T-cell (primary cell): ENCODE data around the gene INTS1. TPM values are rescaled to one million over a fixed set of nuclear protein-coding genes. Genes with fewer than 3 reads are reported as not detected.

Experiments used
- ATAC-seq, 4 experiments: fragments of 200-7000 bp in 3 of 4; fragments of 150-1000 bp in 1 of 4; cut with Tn5 transposase; replicated peaks in 1 of 4; 1 replicate in 3 of 4; 2 replicates in 1 of 4; pipeline ENCODE4 v1.10.0; 2021; ENCODE audit warnings: moderate library complexity in 3 of 4, mild to moderate bottlenecking in 2 of 4, moderate number of reproducible peaks in 1 of 4
- CTCF ChIA-PET, 2 donors: fragments of 300-600 bp; sonication (Branson Sonifier 250); formaldehyde crosslinking; loops; one replicate each; lab custom pipeline; 2022; ENCODE audit warnings: antibody characterized with exemption in 2 of 2; lab: Charles Lee
- POLR2A ChIA-PET, 2 donors: fragments of 300-600 bp; sonication (Branson Sonifier 250); formaldehyde crosslinking; loops; one replicate each; lab custom pipeline; 2022; ENCODE audit warnings: antibody characterized with exemption in 2 of 2; lab: Charles Lee
- DNase-seq, 35 experiments: peaks; one replicate each; pipeline versions ENCODE4 v3.0.0 to v3.0.0-alpha.2; 2013 to 2023
- H3K27ac ChIP-seq: one replicate; pipeline ENCODE4 v1.5.1; 2013; ENCODE audit warnings: low read length
- H3K27me3 ChIP-seq, 2 experiments: replicated peaks in 1 of 2; 1 replicate in 1 of 2; 2 replicates in 1 of 2; pipeline versions ENCODE4 v1.6.1 to v1.7.0; 2013; ENCODE audit warnings: low read length in 1 of 2, mixed read lengths in 1 of 2; ENCODE audit not compliant: control insufficient read depth in 2 of 2, insufficient read depth in 2 of 2; ENCODE audit errors: extremely low read depth in 1 of 2
- H3K36me3 ChIP-seq, 2 donors: 1 replicate in 1 of 2; 2 replicates in 1 of 2; pipeline versions ENCODE4 v1.6.1 to v1.7.0; 2013; ENCODE audit warnings: low read length in 1 of 2; ENCODE audit not compliant: control insufficient read depth in 2 of 2, insufficient read depth in 1 of 2; ENCODE audit errors: extremely low read depth in 1 of 2
- H3K4me1 ChIP-seq, 2 experiments: 1 replicate in 1 of 2; 2 replicates in 1 of 2; pipeline versions ENCODE4 v1.6.1 to v1.7.0; 2013; ENCODE audit warnings: low read length in 2 of 2, mixed read lengths in 1 of 2; ENCODE audit not compliant: insufficient read depth in 2 of 2, control insufficient read depth in 1 of 2; ENCODE audit errors: extremely low read depth in 1 of 2
- H3K4me3 ChIP-seq, 2 donors: 1 replicate in 1 of 2; 2 replicates in 1 of 2; pipeline versions ENCODE4 v1.5.1 to v1.7.0; 2013; ENCODE audit warnings: mild to moderate bottlenecking in 2 of 2, low read length in 1 of 2, moderate library complexity in 1 of 2; ENCODE audit not compliant: control insufficient read depth in 1 of 2; ENCODE audit errors: extremely low read depth in 1 of 2
- H3K9me3 ChIP-seq: 2 replicates; pipeline ENCODE4 v1.7.0; 2013
- H3K27ac Mint-ChIP-seq, 2 donors: one replicate each; pipeline ENCODE4 v1.8.0; 2020 to 2021; ENCODE audit warnings: mild to moderate bottlenecking in 2 of 2, mixed read lengths in 2 of 2
- H3K27me3 Mint-ChIP-seq, 2 donors: one replicate each; pipeline ENCODE4 v1.8.0; 2021 to 2022; ENCODE audit warnings: mixed read lengths in 2 of 2
- H3K36me3 Mint-ChIP-seq: one replicate; pipeline ENCODE4 v1.8.0; 2021; ENCODE audit warnings: mixed read lengths
- H3K4me1 Mint-ChIP-seq, 3 donors: one replicate each; pipeline ENCODE4 v1.8.0; 2020 to 2022; ENCODE audit warnings: mixed read lengths in 3 of 3, mild to moderate bottlenecking in 1 of 3
- H3K4me3 Mint-ChIP-seq, 3 donors: one replicate each; pipeline ENCODE4 v1.8.0; 2020 to 2022; ENCODE audit warnings: mild to moderate bottlenecking in 3 of 3, mixed read lengths in 3 of 3, moderate library complexity in 3 of 3
- H3K9me3 Mint-ChIP-seq, 3 donors: one replicate each; pipeline ENCODE4 v1.8.0; 2020 to 2022; ENCODE audit warnings: mixed read lengths in 3 of 3
- WGBS: methylation state at CpG from one replicate; pipeline ENCODE4 v1.1.5; 2013; ENCODE audit warnings: missing lambda C conversion rate; ENCODE audit not compliant: insufficient coverage; 5-methylcytosine and 5-hydroxymethylcytosine counted together
- total RNA-seq, 35 experiments: library from RNA in 6 of 35; stranded (reverse) in 6 of 35; fragments of 120-200 nt in 1 of 35; gene quantifications; one replicate each; pipeline versions ENCODE4 v1.2.1 to v1.2.4 and lab custom pipeline; 2013 to 2026

The INTS1 gene
- total RNA-seq, 5 donors from 2014 or later (not counting 1 experiment from before 2014, with no cell fraction given): 102 to 147 (median 131) TPM

DNA sequence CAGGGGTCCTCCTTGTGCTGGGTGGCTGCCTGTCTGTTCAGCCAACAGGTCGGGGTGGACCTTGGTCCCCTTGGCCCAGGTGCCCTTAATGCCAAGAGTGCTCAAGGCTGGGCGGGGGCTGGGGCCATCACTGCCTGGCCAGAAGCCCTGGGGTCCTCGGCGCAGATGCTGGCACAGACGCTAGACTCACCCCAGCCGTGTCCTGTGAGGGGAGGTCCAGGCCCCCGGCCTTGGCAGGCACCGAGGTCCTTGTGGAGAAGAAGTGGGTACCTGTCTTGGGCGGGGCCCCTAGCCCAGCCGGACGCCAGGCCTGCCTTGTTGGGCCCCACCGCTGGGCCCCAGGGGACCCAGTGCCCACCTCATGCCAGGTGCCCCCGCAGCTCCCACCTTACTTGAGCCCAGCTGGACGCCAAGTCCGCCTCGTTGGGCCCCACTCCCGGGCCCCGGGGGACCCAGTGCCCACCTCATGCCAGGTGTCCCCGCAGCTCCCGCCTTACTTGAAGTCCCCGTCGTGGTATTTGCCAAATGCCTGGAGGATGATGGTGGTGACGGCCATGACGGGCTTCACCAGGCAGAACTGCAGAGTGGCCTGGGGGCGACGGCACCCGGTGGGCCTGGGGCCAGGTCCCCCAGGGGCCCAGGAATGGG is 45.3 kb upstream of the INTS1 start:
- POLR2A ChIA-PET: no interaction called here
- Histone ChIP-seq H3K27ac (no peak overlapping the region), H3K4me1 (no peaks in the 10 kb centered on the region), H3K36me3 (peaks cover 0 to 6% of the 10 kb centered on the region in 2 donors), H3K4me3 (no peak overlapping the region), H3K27me3 (peaks cover 0 to 3% of the 10 kb centered on the region in 2 experiments), H3K9me3 (no peaks in the 10 kb centered on the region)
- H3K9me3 Mint-ChIP-seq: no peaks in the 10 kb centered on the region
- peaks cover 0 to 7% (median 3%) of the 10 kb centered on the region in 3 donors for H3K4me1 Mint-ChIP-seq
- H3K27me3 Mint-ChIP-seq: no peaks in the 10 kb centered on the region
- no peak overlapping the region for H3K4me3 Mint-ChIP-seq
- 94% methylated on average over 21 of the region's 27 CpGs for WGBS
- DNase-seq (peak in 1 of 35 experiments; percentile 3), ATAC-seq (no peak)
- H3K27ac Mint-ChIP-seq: no peak overlapping the region
- H3K36me3 Mint-ChIP-seq: no peaks in the 10 kb centered on the region
- CTCF ChIA-PET: no interaction called here

DNA sequence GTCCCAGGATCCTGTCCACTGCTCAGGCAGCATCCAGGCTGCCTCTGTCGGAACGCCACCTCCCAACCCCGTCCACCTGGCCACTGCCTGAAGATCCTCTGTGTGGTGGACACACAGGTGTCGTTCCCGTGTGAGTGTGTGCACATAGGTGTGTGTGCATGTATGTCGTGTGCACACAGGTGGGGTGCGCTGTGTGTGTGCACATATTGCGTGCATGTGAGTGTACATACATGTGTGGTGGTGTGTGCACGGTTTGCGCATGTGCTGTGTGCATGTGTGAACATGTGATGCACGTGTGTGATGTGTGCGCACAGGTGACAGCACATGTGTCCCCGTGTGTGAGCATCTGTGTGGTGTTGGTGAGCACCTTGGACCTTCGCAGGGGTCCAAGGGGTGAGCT is 44.8 kb upstream of the INTS1 start:
- DNase-seq: peak in 1 of 35 experiments; percentile 3
- peaks cover 0 to 7% (median 3%) of the 10 kb centered on the region in 3 donors for H3K4me1 Mint-ChIP-seq
- CTCF ChIA-PET: no interaction called here
- Histone ChIP-seq H3K27ac (no peak overlapping the region), H3K9me3 (no peaks in the 10 kb centered on the region), H3K4me3 (no peak overlapping the region), H3K27me3 (no peaks in the 10 kb centered on the region), H3K4me1 (no peaks in the 10 kb centered on the region), H3K36me3 (peaks cover 2 to 6% of the 10 kb centered on the region in 2 donors)
- no peak overlapping the region for H3K4me3 Mint-ChIP-seq
- no peaks in the 10 kb centered on the region for H3K27me3 Mint-ChIP-seq
- no peak overlapping the region for H3K27ac Mint-ChIP-seq
- 82% methylated on average over 14 of the region's 14 CpGs for WGBS
- H3K9me3 Mint-ChIP-seq: no peaks in the 10 kb centered on the region
- H3K36me3 Mint-ChIP-seq: no peaks in the 10 kb centered on the region
- no peak for ATAC-seq
- POLR2A ChIA-PET: no interaction called here

DNA sequence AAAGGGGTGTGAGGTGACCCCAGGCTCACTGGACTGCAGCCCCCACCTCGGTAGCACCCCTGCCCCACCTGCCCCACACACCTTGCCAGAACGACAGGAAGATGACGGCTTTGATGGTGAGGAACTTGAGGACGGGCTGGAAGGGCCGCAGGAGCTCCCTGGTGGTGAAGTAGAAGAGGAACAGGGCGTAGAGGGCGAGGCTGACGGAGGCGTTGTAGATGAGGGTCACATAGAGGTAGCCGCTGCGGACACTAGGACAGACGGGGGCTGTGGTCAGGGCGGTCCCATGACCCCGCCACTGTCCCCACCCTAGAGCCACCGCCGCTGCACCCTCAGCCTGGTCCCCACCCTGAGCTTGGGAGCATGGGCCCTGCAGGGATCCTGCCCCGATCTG is 44.2 kb upstream of the INTS1 start:
- Mint-ChIP-seq H3K4me3 (no peak overlapping the region), H3K27me3 (no peaks in the 10 kb centered on the region), H3K9me3 (no peaks in the 10 kb centered on the region), H3K27ac (peak overlapping the region in 1 of 2 donors; percentile 4), H3K4me1 (peaks cover 0 to 7% (median 3%) of the 10 kb centered on the region in 3 donors), H3K36me3 (no peaks in the 10 kb centered on the region)
- H3K4me1 ChIP-seq: no peaks in the 10 kb centered on the region
- ChIA-PET POLR2A (no interaction called here), CTCF (no interaction called here)
- DNase-seq: peak in 1 of 35 experiments; percentile 3
- H3K4me3 ChIP-seq: no peak overlapping the region
- H3K36me3 ChIP-seq: peaks cover 4 to 6% of the 10 kb centered on the region in 2 donors
- H3K9me3 ChIP-seq: no peaks in the 10 kb centered on the region
- ATAC-seq: peak in 3 of 4 experiments; percentile 6 to 39 (median 13)
- H3K27me3 ChIP-seq: no peaks in the 10 kb centered on the region
- H3K27ac ChIP-seq: no peak overlapping the region
- WGBS: 67% methylated on average over 13 of the region's 17 CpGs

DNA sequence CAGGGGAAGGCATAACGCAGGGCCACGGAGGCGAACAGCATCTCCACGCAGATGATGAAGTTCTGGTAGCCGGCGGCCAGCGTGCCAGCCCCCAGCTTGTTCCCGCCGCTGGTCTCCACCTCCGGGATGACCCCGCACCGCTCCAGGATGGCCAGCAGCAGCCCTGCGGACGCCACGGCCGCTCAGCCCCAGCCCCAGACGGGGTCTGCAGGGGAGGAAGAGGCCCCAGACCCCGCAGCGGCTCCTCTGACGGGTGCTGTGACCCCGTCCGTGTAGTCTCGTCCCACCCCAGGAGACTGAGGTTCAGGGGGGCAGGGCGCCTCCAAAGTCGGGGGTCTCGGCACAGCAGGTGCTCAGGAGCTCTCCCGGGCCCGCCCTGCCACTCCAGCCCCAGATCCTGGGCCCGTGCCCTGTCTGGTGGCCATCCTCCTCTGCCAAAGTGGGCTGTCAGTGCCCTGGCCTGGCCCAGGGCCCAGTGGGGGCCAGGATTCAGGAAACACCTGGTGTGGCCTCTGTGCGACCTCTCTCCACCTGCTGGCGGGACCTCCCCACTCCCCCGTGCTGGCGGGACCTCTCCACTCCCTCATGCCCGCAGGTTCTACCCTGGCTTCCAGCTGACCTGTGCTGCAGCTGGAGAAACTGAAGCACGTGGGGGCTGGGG is 43.7 kb upstream of the INTS1 start:
- H3K27me3 ChIP-seq: no peaks in the 10 kb centered on the region
- Mint-ChIP-seq H3K4me3 (no peak overlapping the region), H3K27me3 (no peaks in the 10 kb centered on the region), H3K4me1 (peaks cover 0 to 7% (median 3%) of the 10 kb centered on the region in 3 donors), H3K36me3 (peaks cover under 1% of the 10 kb centered on the region), H3K27ac (no peak overlapping the region), H3K9me3 (no peaks in the 10 kb centered on the region)
- 89% methylated on average over 17 of the region's 35 CpGs for WGBS
- no peaks in the 10 kb centered on the region for H3K9me3 ChIP-seq
- ChIA-PET CTCF (no interaction called here), POLR2A (no interaction called here)
- H3K36me3 ChIP-seq: peaks cover 7 to 9% of the 10 kb centered on the region in 2 donors
- no peak for DNase-seq
- H3K4me3 ChIP-seq: no peak overlapping the region
- H3K4me1 ChIP-seq: no peaks in the 10 kb centered on the region
- H3K27ac ChIP-seq: no peak overlapping the region
- ATAC-seq: peak in 2 of 4 experiments; percentile 4 to 13

DNA sequence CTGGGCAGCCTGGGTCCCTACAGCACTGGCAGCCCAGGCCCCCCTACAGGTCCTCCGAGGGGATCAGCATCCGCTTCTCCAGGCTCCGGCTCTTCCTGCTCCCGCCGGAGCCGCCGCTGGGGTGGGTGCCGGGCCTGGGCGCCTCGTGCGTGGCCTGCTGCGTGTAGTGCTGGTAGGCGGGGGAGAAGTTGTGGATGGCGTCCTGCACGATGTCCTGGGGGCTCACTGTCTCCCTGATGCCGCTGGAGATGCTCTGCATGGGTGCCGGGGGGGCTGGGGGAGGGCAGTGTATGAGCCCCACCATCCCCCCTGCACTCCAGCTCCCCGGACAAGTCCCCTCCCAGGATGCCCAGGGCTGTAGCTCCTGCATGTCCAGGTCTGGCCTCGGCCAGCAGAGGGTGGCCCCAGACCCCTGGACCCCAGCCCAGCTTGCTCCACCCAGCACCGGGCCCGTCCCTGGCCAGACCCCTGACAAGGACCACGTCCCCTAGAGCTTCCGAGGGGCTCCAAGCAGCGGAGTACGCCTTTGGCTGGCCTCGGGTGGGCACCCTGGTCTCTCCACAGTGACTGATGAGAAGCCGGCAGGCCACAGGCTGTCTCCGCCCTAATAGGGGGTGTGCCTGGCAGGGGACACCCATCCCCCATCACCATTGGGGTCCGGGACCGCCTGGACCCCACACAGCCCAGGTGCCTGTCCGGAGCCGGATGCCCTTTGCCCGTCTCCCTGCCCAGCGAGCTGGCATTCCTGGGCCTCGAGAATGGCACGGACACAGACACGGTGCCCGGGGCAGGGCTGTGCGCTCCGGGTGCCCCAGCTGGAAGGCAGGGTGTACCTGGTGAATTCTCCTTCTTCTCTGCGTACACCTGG is 43.0 kb upstream of the INTS1 start:
- H3K4me3 ChIP-seq: no peak overlapping the region
- Mint-ChIP-seq H3K4me1 (peaks cover 0 to 7% (median 3%) of the 10 kb centered on the region in 3 donors), H3K4me3 (no peak overlapping the region), H3K9me3 (no peaks in the 10 kb centered on the region), H3K27me3 (no peaks in the 10 kb centered on the region), H3K36me3 (peaks cover 9% of the 10 kb centered on the region), H3K27ac (no peak overlapping the region)
- no peaks in the 10 kb centered on the region for H3K4me1 ChIP-seq
- DNase-seq (no peak), ATAC-seq (no peak)
- WGBS: 88% methylated on average over 26 of the region's 41 CpGs
- POLR2A ChIA-PET: no interaction called here
- no peaks in the 10 kb centered on the region for H3K27me3 ChIP-seq
- H3K9me3 ChIP-seq: no peaks in the 10 kb centered on the region
- H3K27ac ChIP-seq: no peak overlapping the region
- CTCF ChIA-PET: no interaction called here
- H3K36me3 ChIP-seq: peaks cover 12 to 13% of the 10 kb centered on the region in 2 donors

DNA sequence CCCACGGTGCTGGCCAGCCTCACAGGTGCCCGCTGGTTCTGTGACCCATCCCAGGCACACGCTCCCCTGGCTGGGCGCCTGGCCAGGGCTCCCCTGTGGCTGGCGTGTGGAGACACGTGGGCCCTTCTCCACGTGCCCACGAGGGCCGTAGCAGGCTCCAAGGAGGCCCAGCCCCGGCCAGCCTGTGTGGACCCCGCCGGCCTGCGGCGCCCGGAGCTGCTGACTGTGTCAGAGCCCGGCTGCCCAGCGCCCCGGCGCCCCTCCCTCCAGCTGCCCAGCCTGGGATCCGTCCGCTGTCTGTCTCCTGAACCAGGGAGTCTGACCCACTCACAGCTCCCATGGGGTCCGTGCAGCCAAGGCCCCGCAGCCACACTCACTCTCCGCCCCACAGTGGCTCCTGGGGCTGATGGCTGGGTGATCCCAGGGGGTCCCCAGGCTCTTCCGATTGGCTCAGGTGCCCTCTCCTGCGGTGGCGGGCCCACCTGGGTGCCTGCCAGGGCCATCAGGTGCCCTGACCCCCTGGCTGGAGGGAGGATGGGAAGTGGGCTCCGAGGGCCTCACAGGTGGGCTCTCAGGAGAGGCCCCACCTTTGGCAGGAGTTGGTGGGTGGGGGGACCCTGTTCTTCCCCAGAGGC is 42.2 kb upstream of the INTS1 start:
- POLR2A ChIA-PET: no interaction called here
- Mint-ChIP-seq H3K4me3 (no peak overlapping the region), H3K4me1 (peaks cover 0 to 7% (median 3%) of the 10 kb centered on the region in 3 donors), H3K36me3 (peaks cover 12% of the 10 kb centered on the region), H3K27ac (no peak overlapping the region), H3K27me3 (no peaks in the 10 kb centered on the region), H3K9me3 (no peaks in the 10 kb centered on the region)
- no peaks in the 10 kb centered on the region for H3K9me3 ChIP-seq
- DNase-seq (no peak), ATAC-seq (no peak)
- no peaks in the 10 kb centered on the region for H3K27me3 ChIP-seq
- H3K4me3 ChIP-seq: no peak overlapping the region
- 90% methylated on average over 20 of the region's 28 CpGs for WGBS
- CTCF ChIA-PET: no interaction called here
- no peaks in the 10 kb centered on the region for H3K4me1 ChIP-seq
- H3K27ac ChIP-seq: no peak overlapping the region
- peaks cover 14 to 20% of the 10 kb centered on the region in 2 donors for H3K36me3 ChIP-seq
